CD4-positive, alpha-beta memory T cell (primary cell): ENCODE data around the gene BCDIN3D. TPM values are rescaled to one million over a fixed set of nuclear protein-coding genes. Genes with fewer than 3 reads are reported as not detected.
"Not testable (repeated sequence)": the region's sequence is repeated elsewhere in the genome, so short reads cannot be mapped to it uniquely, and the experiment has no call there.

Experiments used
- CTCF ChIA-PET: fragments of 350-600 bp; sonication (Branson Sonifier 250); formaldehyde crosslinking; loops from one replicate; lab custom pipeline; 2021; ENCODE audit warnings: inconsistent platforms; ENCODE audit not compliant: partially characterized antibody; lab: Charles Lee
- POLR2A ChIA-PET: fragments of 350-600 bp; sonication (Branson Sonifier 250); formaldehyde crosslinking; loops from one replicate; lab custom pipeline; 2021; ENCODE audit not compliant: partially characterized antibody; lab: Charles Lee
- DNase-seq, 5 donors: peaks; one replicate each; pipeline versions ENCODE4 v3.0.0 to v3.0.0-alpha.2; 2020 to 2022; ENCODE audit warnings: mixed read lengths in 1 of 5
- H3K27ac ChIP-seq: one replicate; pipeline ENCODE4 v1.7.0; 2013; ENCODE audit warnings: low read depth, low read length
- H3K27me3 ChIP-seq: 2 replicates; pipeline ENCODE4 v1.7.0; 2013; ENCODE audit warnings: mild to moderate bottlenecking, low read length, moderate library complexity; ENCODE audit not compliant: insufficient read depth
- H3K36me3 ChIP-seq: 2 replicates; pipeline ENCODE4 v1.7.0; 2013; ENCODE audit warnings: mild to moderate bottlenecking, low read length, moderate library complexity; ENCODE audit not compliant: insufficient read depth
- H3K4me1 ChIP-seq: 2 replicates; pipeline ENCODE4 v1.7.0; 2013; ENCODE audit warnings: mild to moderate bottlenecking, low read length, moderate library complexity; ENCODE audit not compliant: insufficient read depth
- H3K4me3 ChIP-seq, 2 donors: one replicate each; pipeline ENCODE4 v1.7.0; 2013; ENCODE audit warnings: low read length in 2 of 2, mild to moderate bottlenecking in 1 of 2
- H3K9me3 ChIP-seq, 2 donors: one replicate each; pipeline ENCODE4 v1.7.0; 2013; ENCODE audit warnings: low read length in 2 of 2, control low read depth in 1 of 2; ENCODE audit not compliant: control insufficient read depth in 1 of 2
- H3K27ac Mint-ChIP-seq, 7 donors: one replicate each; pipeline ENCODE4 v1.8.0; 2020 to 2021; ENCODE audit warnings: mixed read lengths in 7 of 7, mild to moderate bottlenecking in 6 of 7, inconsistent platforms in 3 of 7, moderate library complexity in 3 of 7
- H3K27me3 Mint-ChIP-seq, 2 donors: one replicate each; pipeline ENCODE4 v1.8.0; 2020 to 2021; ENCODE audit warnings: mixed read lengths in 2 of 2
- H3K36me3 Mint-ChIP-seq, 2 donors: one replicate each; pipeline ENCODE4 v1.8.0; 2020 to 2021; ENCODE audit warnings: mixed read lengths in 2 of 2, inconsistent platforms in 1 of 2, mild to moderate bottlenecking in 1 of 2
- H3K4me1 Mint-ChIP-seq, 4 donors: one replicate each; pipeline ENCODE4 v1.8.0; 2020 to 2021; ENCODE audit warnings: mixed read lengths in 4 of 4, mild to moderate bottlenecking in 1 of 4
- H3K4me3 Mint-ChIP-seq, 8 donors: one replicate each; pipeline ENCODE4 v1.8.0; 2020 to 2021; ENCODE audit warnings: mixed read lengths in 8 of 8, mild to moderate bottlenecking in 7 of 8, moderate library complexity in 6 of 8, inconsistent platforms in 3 of 8
- H3K9me3 Mint-ChIP-seq, 8 donors: one replicate each; pipeline ENCODE4 v1.8.0; 2020 to 2021; ENCODE audit warnings: mixed read lengths in 8 of 8, mild to moderate bottlenecking in 5 of 8, inconsistent platforms in 3 of 8, moderate library complexity in 1 of 8
- intact Hi-C: fragments of 100-400 bp; cut with micrococcal nuclease; formaldehyde crosslinking; loops from one replicate; pipeline ENCODE4 v1.15.1; 2023
- polyA plus RNA-seq, 2 donors: library from polyadenylated mRNA; unstranded; fragments of 300-500 nt; fragmentation: Illumina TruSeq; gene quantifications; one replicate each; pipeline ENCODE4 v1.2.3, GENCODE V29; 2021
- total RNA-seq, 2 experiments: library from RNA; stranded (reverse); gene quantifications; one replicate each; pipeline ENCODE4 v1.2.3, GENCODE V29; 2021

The BCDIN3D gene
- total and polyA plus RNA-seq, 4 experiments from 2014 or later = 5.3 to 17.5 (median 11.9) TPM

GRCh38 chr12:49882248-49882850 is 39.4 kb upstream of the BCDIN3D start:
- intact Hi-C loops = no loop called here
- H3K27ac Mint-ChIP-seq = no peak overlapping the region
- no peaks in the 10 kb centered on the region for H3K4me1 ChIP-seq
- H3K4me1 Mint-ChIP-seq = peaks cover 0 to 3% (median 0%) of the 10 kb centered on the region in 4 donors
- no peak overlapping the region for H3K4me3 ChIP-seq
- no peak overlapping the region for H3K27ac ChIP-seq
- CTCF ChIA-PET = no interaction called here
- H3K27me3 Mint-ChIP-seq = peaks cover 3 to 6% of the 10 kb centered on the region in 2 donors
- DNase-seq = no peak
- no peaks in the 10 kb centered on the region for H3K36me3 Mint-ChIP-seq
- H3K4me3 Mint-ChIP-seq = no peak overlapping the region
- no peaks in the 10 kb centered on the region for H3K9me3 ChIP-seq
- POLR2A ChIA-PET = no interaction called here
- H3K27me3 ChIP-seq = no peaks in the 10 kb centered on the region
- peaks cover 0 to 3% (median 0%) of the 10 kb centered on the region in 8 donors for H3K9me3 Mint-ChIP-seq
- H3K36me3 ChIP-seq = no peaks in the 10 kb centered on the region

GRCh38 chr12:49881415-49882247 is 38.7 kb upstream of the BCDIN3D start:
- CTCF ChIA-PET = no interaction called here
- POLR2A ChIA-PET = interaction anchor here (1.0 kb wide), 1 partner anchor 39 kb away, joined by 3 read pairs; the partner anchor contains the start of gene BCDIN3D

GRCh38 chr12:49880756-49881414 is 38.0 kb upstream of the BCDIN3D start:
- CTCF ChIA-PET = no interaction called here
- Histone ChIP-seq H3K4me3 (no peak overlapping the region), H3K36me3 (no peaks in the 10 kb centered on the region), H3K9me3 (no peaks in the 10 kb centered on the region), H3K4me1 (no peaks in the 10 kb centered on the region), H3K27ac (no peak overlapping the region), H3K27me3 (no peaks in the 10 kb centered on the region)
- Mint-ChIP-seq H3K27ac (no peak overlapping the region), H3K4me1 (peaks cover 0 to 3% (median 0%) of the 10 kb centered on the region in 4 donors), H3K27me3 (peaks cover 0 to 2% of the 10 kb centered on the region in 2 donors), H3K36me3 (no peaks in the 10 kb centered on the region), H3K4me3 (no peak overlapping the region), H3K9me3 (peaks cover 0 to 3% (median 0%) of the 10 kb centered on the region in 8 donors)
- intact Hi-C loops = no loop called here
- POLR2A ChIA-PET = interaction anchor here (1.0 kb wide), 1 partner anchor 38 kb away, joined by 3 read pairs; the partner anchor contains the start of gene BCDIN3D
- no peak for DNase-seq

More at GRCh38 chr12:49881415-49882247, 38.7 kb upstream of the BCDIN3D start:
- peaks cover 0 to 3% (median 0%) of the 10 kb centered on the region in 4 donors for H3K4me1 Mint-ChIP-seq
- H3K27ac ChIP-seq = no peak overlapping the region
- H3K9me3 ChIP-seq = no peaks in the 10 kb centered on the region
- intact Hi-C loops = no loop called here
- no peaks in the 10 kb centered on the region for H3K4me1 ChIP-seq
- H3K27me3 Mint-ChIP-seq = peaks cover 0 to 2% of the 10 kb centered on the region in 2 donors
- no peaks in the 10 kb centered on the region for H3K36me3 ChIP-seq
- no peaks in the 10 kb centered on the region for H3K36me3 Mint-ChIP-seq
- no peak for DNase-seq
- no peak overlapping the region for H3K4me3 Mint-ChIP-seq
- H3K27ac Mint-ChIP-seq = no peak overlapping the region
- no peak overlapping the region for H3K4me3 ChIP-seq
- H3K27me3 ChIP-seq = no peaks in the 10 kb centered on the region
- peaks cover 0 to 3% (median 0%) of the 10 kb centered on the region in 8 donors for H3K9me3 Mint-ChIP-seq

GRCh38 chr12:49879065-49879464 is 36.2 kb upstream of the BCDIN3D start:
- CTCF ChIA-PET = not testable (repeated sequence)

GRCh38 chr12:49878021-49878420 is 35.1 kb upstream of the BCDIN3D start:
- Mint-ChIP-seq H3K27ac (no peak overlapping the region), H3K4me1 (peaks cover 0 to 3% (median 0%) of the 10 kb centered on the region in 4 donors), H3K27me3 (no peaks in the 10 kb centered on the region), H3K36me3 (no peaks in the 10 kb centered on the region), H3K4me3 (no peak overlapping the region), H3K9me3 (peaks cover 0 to 3% (median 0%) of the 10 kb centered on the region in 8 donors)
- Histone ChIP-seq H3K27me3 (no peaks in the 10 kb centered on the region), H3K36me3 (no peaks in the 10 kb centered on the region), H3K4me1 (no peaks in the 10 kb centered on the region), H3K4me3 (no peak overlapping the region), H3K9me3 (no peaks in the 10 kb centered on the region), H3K27ac (no peak overlapping the region)
- ChIA-PET POLR2A (no interaction called here), CTCF (no interaction called here)
- DNase-seq = no peak
- intact Hi-C loops = no loop called here

More at GRCh38 chr12:49879065-49879464, 36.2 kb upstream of the BCDIN3D start:
- H3K4me3 ChIP-seq, H3K27me3 ChIP-seq, DNase-seq, H3K4me3 Mint-ChIP-seq, H3K4me1 ChIP-seq, H3K36me3 ChIP-seq, H3K27me3 Mint-ChIP-seq, H3K4me1 Mint-ChIP-seq, intact Hi-C loops, H3K27ac Mint-ChIP-seq, H3K9me3 ChIP-seq, H3K27ac ChIP-seq, H3K9me3 Mint-ChIP-seq, POLR2A ChIA-PET, H3K36me3 Mint-ChIP-seq: not testable (repeated sequence)

GRCh38 chr12:49877066-49877465 is 34.2 kb upstream of the BCDIN3D start:
- intact Hi-C loops = no loop called here
- H3K36me3 Mint-ChIP-seq = no peaks in the 10 kb centered on the region
- Histone ChIP-seq H3K4me3 (no peak overlapping the region), H3K9me3 (no peaks in the 10 kb centered on the region), H3K27ac (no peak overlapping the region), H3K36me3 (no peaks in the 10 kb centered on the region), H3K4me1 (no peaks in the 10 kb centered on the region), H3K27me3 (no peaks in the 10 kb centered on the region)
- H3K27ac Mint-ChIP-seq = no peak overlapping the region
- no peak overlapping the region for H3K4me3 Mint-ChIP-seq
- ChIA-PET POLR2A (no interaction called here), CTCF (interaction anchor here (1.6 kb wide), 1 partner anchor 10 kb away, joined by 5 read pairs; no protein-coding TSS in a partner anchor)
- DNase-seq = no peak
- peaks cover 0 to 3% (median 0%) of the 10 kb centered on the region in 8 donors for H3K9me3 Mint-ChIP-seq
- peaks cover 0 to 3% (median 0%) of the 10 kb centered on the region in 4 donors for H3K4me1 Mint-ChIP-seq
- no peaks in the 10 kb centered on the region for H3K27me3 Mint-ChIP-seq

GRCh38 chr12:49876070-49876469 is 33.2 kb upstream of the BCDIN3D start:
- no peak overlapping the region for H3K4me3 ChIP-seq
- POLR2A ChIA-PET = no interaction called here
- Mint-ChIP-seq H3K36me3 (no peaks in the 10 kb centered on the region), H3K4me3 (no peak overlapping the region), H3K27ac (no peak overlapping the region), H3K9me3 (peaks cover 0 to 3% (median 0%) of the 10 kb centered on the region in 8 donors), H3K27me3 (no peaks in the 10 kb centered on the region), H3K4me1 (peaks cover 0 to 3% (median 0%) of the 10 kb centered on the region in 4 donors)
- H3K27ac ChIP-seq = no peak overlapping the region
- H3K4me1 ChIP-seq = no peaks in the 10 kb centered on the region
- DNase-seq = no peak
- H3K9me3 ChIP-seq = no peaks in the 10 kb centered on the region
- no peaks in the 10 kb centered on the region for H3K27me3 ChIP-seq
- CTCF ChIA-PET = interaction anchor here (1.6 kb wide), 1 partner anchor 9 kb away, joined by 5 read pairs; no protein-coding TSS in a partner anchor
- no peaks in the 10 kb centered on the region for H3K36me3 ChIP-seq
- intact Hi-C loops = no loop called here
